ENCODE results near the gene UNC5C. TPM values are rescaled to one million over a fixed set of nuclear protein-coding genes. Genes with fewer than 3 reads are reported as not detected.

The UNC5C gene
- total and polyA plus RNA-seq, 10 of the 15 experiments (the other 5 are each of a cell fraction or from before 2014, with no cell fraction given) = 0.02 to 2.0 (median 0.15) TPM; not detected in 1

DNA sequence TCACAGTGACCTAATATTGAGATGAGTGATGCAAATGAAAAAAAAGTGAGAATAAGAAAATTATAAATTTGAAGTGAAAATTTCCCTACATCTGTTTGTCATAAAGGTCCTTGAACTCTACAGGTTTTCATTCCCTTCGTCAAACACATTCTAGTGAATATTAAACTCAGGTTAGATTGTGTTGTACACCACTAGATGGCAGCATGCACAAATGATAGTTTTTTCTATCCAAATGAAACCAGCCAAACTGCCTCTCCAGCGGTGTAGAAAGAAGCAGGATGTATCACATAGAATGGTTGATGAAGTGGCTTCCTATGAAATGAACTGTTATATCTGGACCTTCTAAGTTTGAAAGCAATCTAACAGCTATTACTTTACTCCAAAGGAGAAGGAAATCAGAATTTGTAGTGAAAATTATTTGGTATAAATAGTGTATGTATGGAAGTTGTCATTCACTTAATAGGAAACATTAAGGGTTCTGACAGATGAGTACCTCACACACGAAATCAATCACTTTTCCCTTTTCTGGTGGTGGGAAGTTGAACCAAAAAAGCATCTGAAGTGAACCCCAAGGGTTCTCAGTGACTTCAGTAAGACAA lies 382.7 kb downstream of the UNC5C start:
- Histone ChIP-seq H3K36me3 (ENCODE audit: control insufficient read depth in 2 of 2, insufficient read depth in 2 of 2, low read length in 1 of 2) (no peaks in the 10 kb centered on the region), H3K9ac (ENCODE audit: control insufficient read depth, insufficient read depth, low read length) (no peak overlapping the region), H3K4me2 (ENCODE audit: control insufficient read depth, insufficient read depth) (no peak overlapping the region), H3K9me3 (replicated peaks; ENCODE audit: control insufficient read depth, insufficient read depth, low read length) (no peaks in the 10 kb centered on the region), H3K79me2 (ENCODE audit: control insufficient read depth, insufficient read depth, low read length) (no peaks in the 10 kb centered on the region), H3K4me3 (no peak overlapping the region), H4K20me1 (ENCODE audit: control insufficient read depth, insufficient read depth) (no peaks in the 10 kb centered on the region), H3K27me3 (replicated peaks in 1 of 2; ENCODE audit: control insufficient read depth in 2 of 2, insufficient read depth in 2 of 2, low read length in 1 of 2) (no peaks in the 10 kb centered on the region), H3K4me1 (ENCODE audit: control insufficient read depth, insufficient read depth, low read length) (no peaks in the 10 kb centered on the region), H2AFZ (ENCODE audit: control insufficient read depth, low read depth, low read length) (no peak overlapping the region), H3K27ac (ENCODE audit: control insufficient read depth, insufficient read depth) (no peak overlapping the region)
- TF ChIP-seq SMC3 (IDR thresholded peaks at IDR 0.05; ENCODE audit: borderline replicate concordance, low read length) = peak; percentile 68
- TF ChIP-seq RAD21 (IDR thresholded peaks at IDR 0.05; ENCODE audit: insufficient read depth, low read depth, low read length) = peak; percentile 74
- TF ChIP-seq ZNF384 (IDR thresholded peaks at IDR 0.05; ENCODE audit: borderline replicate concordance, low read depth, low read length) = 0 out of 2 replicates have a peak, but pooled peaks have one; percentile 18
- TF ChIP-seq, protein P1, sequence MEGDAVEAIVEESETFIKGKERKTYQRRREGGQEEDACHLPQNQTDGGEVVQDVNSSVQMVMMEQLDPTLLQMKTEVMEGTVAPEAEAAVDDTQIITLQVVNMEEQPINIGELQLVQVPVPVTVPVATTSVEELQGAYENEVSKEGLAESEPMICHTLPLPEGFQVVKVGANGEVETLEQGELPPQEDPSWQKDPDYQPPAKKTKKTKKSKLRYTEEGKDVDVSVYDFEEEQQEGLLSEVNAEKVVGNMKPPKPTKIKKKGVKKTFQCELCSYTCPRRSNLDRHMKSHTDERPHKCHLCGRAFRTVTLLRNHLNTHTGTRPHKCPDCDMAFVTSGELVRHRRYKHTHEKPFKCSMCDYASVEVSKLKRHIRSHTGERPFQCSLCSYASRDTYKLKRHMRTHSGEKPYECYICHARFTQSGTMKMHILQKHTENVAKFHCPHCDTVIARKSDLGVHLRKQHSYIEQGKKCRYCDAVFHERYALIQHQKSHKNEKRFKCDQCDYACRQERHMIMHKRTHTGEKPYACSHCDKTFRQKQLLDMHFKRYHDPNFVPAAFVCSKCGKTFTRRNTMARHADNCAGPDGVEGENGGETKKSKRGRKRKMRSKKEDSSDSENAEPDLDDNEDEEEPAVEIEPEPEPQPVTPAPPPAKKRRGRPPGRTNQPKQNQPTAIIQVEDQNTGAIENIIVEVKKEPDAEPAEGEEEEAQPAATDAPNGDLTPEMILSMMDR (IDR thresholded peaks at IDR 0.05 in 2 of 3, conservative IDR thresholded peaks at IDR 0.05 in 1 of 3; ENCODE audit: control insufficient read depth in 2 of 3, extremely low read depth in 1 of 3, insufficient read depth in 1 of 3, low read depth in 3 of 3, low read length in 3 of 3) = peak; percentile 44 to 79 (median 50); a peak in 5 of 6 replicates
- TF ChIP-seq, protein P2, sequence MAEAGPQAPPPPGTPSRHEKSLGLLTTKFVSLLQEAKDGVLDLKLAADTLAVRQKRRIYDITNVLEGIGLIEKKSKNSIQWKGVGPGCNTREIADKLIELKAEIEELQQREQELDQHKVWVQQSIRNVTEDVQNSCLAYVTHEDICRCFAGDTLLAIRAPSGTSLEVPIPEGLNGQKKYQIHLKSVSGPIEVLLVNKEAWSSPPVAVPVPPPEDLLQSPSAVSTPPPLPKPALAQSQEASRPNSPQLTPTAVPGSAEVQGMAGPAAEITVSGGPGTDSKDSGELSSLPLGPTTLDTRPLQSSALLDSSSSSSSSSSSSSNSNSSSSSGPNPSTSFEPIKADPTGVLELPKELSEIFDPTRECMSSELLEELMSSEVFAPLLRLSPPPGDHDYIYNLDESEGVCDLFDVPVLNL (IDR thresholded peaks at IDR 0.05; ENCODE audit: low read depth, low read length) = no peak
- DNase-seq (ENCODE audit: low read depth, low spot score) (peak; percentile 17), ATAC-seq (peak; percentile 82), FAIRE-seq (peak; percentile 83)
- ChIA-PET RAD21 (ENCODE audit: unreplicated experiment) (no interaction called here), POLR2A (interaction anchor here (0.6 kb wide), 1 partner anchor 455 kb away, joined by 4 read pairs; no protein-coding TSS in a partner anchor), SMC1A (ENCODE audit: uncharacterized antibody, unreplicated experiment) (interaction anchor here (0.6 kb wide), 1 partner anchor 1184 kb away, joined by 3 read pairs; no protein-coding TSS in a partner anchor), CTCF (interaction anchor here (0.5 to 3.5 kb wide), 6 partner anchors 9 to 870 kb away, joined by 3 to 12 read pairs (median 3); no protein-coding TSS in a partner anchor)
- no TSS peak for BruUV-seq (replicated peaks)
- intact Hi-C loops (cut with micrococcal nuclease; ENCODE audit: unreplicated experiment) = loop anchor here (1.0 to 10.0 kb wide), 7 partner anchors 196 to 869 kb away; partner anchors contain the start of gene PDHA2
- 0% methylated on average over 3 of the region's 3 CpGs for WGBS (ENCODE audit: insufficient coverage, insufficient replicate concordance, low lambda C conversion rate, missing lambda C conversion rate)
- in situ Hi-C loops (cut with MboI) = loop anchor here (10.0 to 25.0 kb wide), 2 partner anchors 871 to 1179 kb away; no protein-coding TSS in a partner anchor

All from GM12878 (cell line).